Thoracic aorta (tissue), 2 donors: Measurements from ENCODE around the gene RRAS. TPM values are rescaled to one million over a fixed set of nuclear protein-coding genes. Genes with fewer than 3 reads are reported as not detected.
A peak's percentile ranks its signal among the peaks of the same experiment; 100 is the strongest.

Source experiments
- ATAC-seq: fragments of 150-250 bp; one replicate; pipeline ENCODE4 v1.8.0; 2017; ENCODE audit warnings: low read depth; ENCODE audit not compliant: insufficient number of reproducible peaks, low FRiP score
- DNase-seq: peaks from one replicate; pipeline ENCODE4 v3.0.0-alpha.2; 2020; ENCODE audit warnings: low spot score
- H3K27ac ChIP-seq, 2 donors: fragments of 200-600 bp; sonication (generic); 1 replicate in 1 of 2; 2 replicates in 1 of 2; pipeline ENCODE4 v1.5.1; 2016; ENCODE audit warnings: mild to moderate bottlenecking in 2 of 2, moderate library complexity in 2 of 2
- H3K27me3 ChIP-seq: fragments of 200-600 bp; sonication (generic); replicated peaks from 2 replicates; pipeline ENCODE4 v1.6.0; 2016; ENCODE audit warnings: mild to moderate bottlenecking; ENCODE audit not compliant: insufficient read depth
- H3K36me3 ChIP-seq: fragments of 200-600 bp; sonication (generic); one replicate; pipeline ENCODE4 v1.5.1; 2016
- H3K4me1 ChIP-seq, 2 donors: fragments of 200-600 bp; sonication (generic); 1 replicate in 1 of 2; 2 replicates in 1 of 2; pipeline versions ENCODE4 v1.5.1 to v1.6.0; 2016; ENCODE audit warnings: low read depth in 2 of 2, mild to moderate bottlenecking in 1 of 2; ENCODE audit not compliant: control insufficient read depth in 1 of 2
- H3K4me3 ChIP-seq: fragments of 200-600 bp; sonication (generic); 2 replicates; pipeline ENCODE4 v1.5.1; 2016; ENCODE audit warnings: mild to moderate bottlenecking
- H3K9me3 ChIP-seq: fragments of 200-600 bp; sonication (generic); 2 replicates; pipeline ENCODE4 v1.5.1; 2016
- total RNA-seq, 2 donors: library from RNA; depleted of rRNA; stranded (reverse); fragments of >200 nt; gene quantifications; one replicate each; pipeline versions ENCODE4 v1.1.0 to v1.2.3, GENCODE V29; 2016
- TF ChIP-seq, protein P1 (sequence below): fragments of 200-600 bp; sonication (generic); IDR thresholded peaks from one replicate; pipeline ENCODE4 v1.5.1; 2019; ENCODE audit warnings: antibody characterized with exemption

The RRAS gene
- total RNA-seq, 2 donors from 2014 or later = 82.2 to 188 TPM

DNA sequence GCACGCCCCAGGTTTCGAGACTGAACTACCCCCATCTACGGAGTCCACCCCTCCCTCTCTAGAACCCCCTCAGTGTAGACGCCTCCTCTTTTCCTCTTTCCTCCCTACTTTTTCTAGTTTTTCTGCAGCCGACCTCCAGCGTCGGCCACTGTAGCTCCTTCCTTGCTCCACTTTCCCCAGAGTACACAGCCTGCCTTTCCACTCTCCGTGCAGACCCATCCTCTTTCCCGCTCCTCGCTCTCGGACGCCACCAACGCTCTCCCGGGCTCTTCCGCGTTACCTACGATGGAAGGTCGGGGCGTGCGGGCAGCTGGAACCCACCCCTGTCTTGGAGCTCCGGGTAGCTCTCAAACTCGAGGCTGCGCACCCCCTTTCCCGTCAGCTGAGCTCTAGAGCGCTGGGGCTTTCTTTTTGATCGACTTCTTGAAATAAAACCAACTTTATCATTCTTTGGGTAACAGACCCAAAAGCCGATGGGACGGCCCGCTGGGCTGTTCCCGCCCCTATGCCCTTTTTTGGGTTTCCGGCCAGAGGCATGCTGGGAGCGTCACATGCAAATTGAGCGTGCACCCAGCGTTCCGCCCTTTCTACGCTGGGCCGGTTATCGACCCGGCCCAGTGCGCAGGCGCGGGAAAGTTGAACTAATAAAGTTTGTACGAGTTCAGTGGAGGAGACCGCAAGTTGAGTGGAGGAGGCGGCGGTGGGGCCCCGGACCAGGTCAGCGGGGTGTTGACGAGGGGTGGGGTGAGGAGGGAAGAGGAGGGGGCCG is 25.6 kb upstream of the RRAS start, which contains the start of the genes BCL2L12 and IRF3:
TSS of gene BCL2L12 (plus strand) at position 583 of the 769 bp plus-strand sequence. CDS start 760 bp downstream, outside the sequence.
TSS of gene IRF3 (minus strand) at position 507 of the 769 bp plus-strand sequence. CDS start 1,019 bp downstream, outside the sequence.
- H3K36me3 ChIP-seq = peaks cover 17% of the 10 kb centered on the region
- TF ChIP-seq, protein P1, sequence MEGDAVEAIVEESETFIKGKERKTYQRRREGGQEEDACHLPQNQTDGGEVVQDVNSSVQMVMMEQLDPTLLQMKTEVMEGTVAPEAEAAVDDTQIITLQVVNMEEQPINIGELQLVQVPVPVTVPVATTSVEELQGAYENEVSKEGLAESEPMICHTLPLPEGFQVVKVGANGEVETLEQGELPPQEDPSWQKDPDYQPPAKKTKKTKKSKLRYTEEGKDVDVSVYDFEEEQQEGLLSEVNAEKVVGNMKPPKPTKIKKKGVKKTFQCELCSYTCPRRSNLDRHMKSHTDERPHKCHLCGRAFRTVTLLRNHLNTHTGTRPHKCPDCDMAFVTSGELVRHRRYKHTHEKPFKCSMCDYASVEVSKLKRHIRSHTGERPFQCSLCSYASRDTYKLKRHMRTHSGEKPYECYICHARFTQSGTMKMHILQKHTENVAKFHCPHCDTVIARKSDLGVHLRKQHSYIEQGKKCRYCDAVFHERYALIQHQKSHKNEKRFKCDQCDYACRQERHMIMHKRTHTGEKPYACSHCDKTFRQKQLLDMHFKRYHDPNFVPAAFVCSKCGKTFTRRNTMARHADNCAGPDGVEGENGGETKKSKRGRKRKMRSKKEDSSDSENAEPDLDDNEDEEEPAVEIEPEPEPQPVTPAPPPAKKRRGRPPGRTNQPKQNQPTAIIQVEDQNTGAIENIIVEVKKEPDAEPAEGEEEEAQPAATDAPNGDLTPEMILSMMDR = no peak
- H3K27ac ChIP-seq = peak within 1 kb of the TSS; percentile 80 to 93
- peak within 1 kb of the TSS; percentile 89 for H3K4me3 ChIP-seq
- no peaks in the 10 kb centered on the region for H3K27me3 ChIP-seq
- no peaks in the 10 kb centered on the region for H3K9me3 ChIP-seq
- ATAC-seq (peak; percentile 63), DNase-seq (peak; percentile 91)
- peaks cover 10 to 18% of the 10 kb centered on the region in 2 donors for H3K4me1 ChIP-seq

DNA sequence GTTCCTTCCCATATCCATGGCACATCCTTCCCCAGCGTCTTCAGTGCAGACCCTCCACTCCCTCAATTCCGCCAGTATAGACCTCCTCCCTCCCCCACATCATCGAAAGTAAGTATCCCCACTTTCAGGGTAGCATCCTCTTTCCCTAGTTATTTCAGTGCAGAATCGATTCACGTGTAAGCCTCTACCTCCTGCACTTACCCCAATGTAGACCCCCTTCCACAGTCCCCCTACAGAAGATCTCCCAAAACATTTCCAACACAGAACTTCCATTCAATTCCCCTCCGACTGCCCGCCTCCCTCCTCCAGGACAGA is 25.1 kb upstream of the RRAS start:
- no peak for DNase-seq
- Histone ChIP-seq H3K27me3 (no peaks in the 10 kb centered on the region), H3K27ac (peak overlapping the region; percentile 80 to 93), H3K9me3 (no peaks in the 10 kb centered on the region), H3K36me3 (peaks cover 20% of the 10 kb centered on the region), H3K4me3 (peak overlapping the region; percentile 89), H3K4me1 (peaks cover 10 to 18% of the 10 kb centered on the region in 2 donors)
- TF ChIP-seq, protein P1 = no peak
- ATAC-seq = no peak

DNA sequence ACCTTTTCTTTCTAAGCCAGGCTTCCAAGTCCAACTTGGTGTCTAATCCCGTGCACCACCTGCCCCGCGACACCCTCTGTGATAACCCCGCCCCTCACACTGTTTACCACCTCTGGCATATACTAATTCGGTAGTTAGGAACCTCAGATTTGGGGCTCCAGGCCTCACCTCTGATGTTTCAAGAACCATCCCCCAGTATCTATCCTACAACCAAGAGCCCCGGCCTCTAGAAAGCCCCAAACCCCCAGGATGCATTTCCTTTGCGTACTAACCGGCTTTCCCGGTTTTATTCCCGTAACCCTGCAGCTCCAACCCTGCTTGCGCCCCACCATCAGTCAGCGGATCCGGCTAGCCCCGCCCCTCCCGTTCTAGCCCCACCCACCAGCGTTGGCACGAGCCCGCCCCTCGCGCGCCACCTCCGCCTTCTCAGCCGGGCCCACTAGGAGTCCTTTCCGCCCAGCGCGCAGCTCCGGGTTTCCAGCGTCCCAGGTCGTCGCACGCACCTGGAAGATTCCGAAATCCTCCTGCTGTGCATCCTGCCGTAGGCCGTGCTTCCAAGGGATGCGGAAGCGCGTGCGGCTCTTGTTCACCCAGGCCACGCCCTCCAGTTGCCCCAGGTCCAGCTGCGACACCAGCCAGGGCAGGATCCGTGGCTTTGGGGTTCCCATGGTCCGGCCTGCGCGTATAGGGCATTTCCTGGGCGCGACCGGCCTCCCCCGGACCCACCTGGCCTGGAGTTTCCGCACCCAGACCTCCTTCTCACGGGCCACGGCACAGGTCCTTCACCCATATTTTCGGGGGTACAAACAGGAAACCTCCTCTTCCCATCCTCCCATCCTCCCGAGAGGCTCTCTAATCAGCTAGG is 24.5 kb upstream of the RRAS start:
- H3K27me3 ChIP-seq = no peaks in the 10 kb centered on the region
- DNase-seq (peak; percentile 53), ATAC-seq (peak; percentile 39)
- TF ChIP-seq, protein P1 = peak; percentile 47
- H3K9me3 ChIP-seq = no peaks in the 10 kb centered on the region
- H3K36me3 ChIP-seq = peaks cover 23% of the 10 kb centered on the region
- peaks cover 10 to 18% of the 10 kb centered on the region in 2 donors for H3K4me1 ChIP-seq
- H3K27ac ChIP-seq = peak overlapping the region; percentile 80 to 93
- peak overlapping the region; percentile 89 for H3K4me3 ChIP-seq

DNA sequence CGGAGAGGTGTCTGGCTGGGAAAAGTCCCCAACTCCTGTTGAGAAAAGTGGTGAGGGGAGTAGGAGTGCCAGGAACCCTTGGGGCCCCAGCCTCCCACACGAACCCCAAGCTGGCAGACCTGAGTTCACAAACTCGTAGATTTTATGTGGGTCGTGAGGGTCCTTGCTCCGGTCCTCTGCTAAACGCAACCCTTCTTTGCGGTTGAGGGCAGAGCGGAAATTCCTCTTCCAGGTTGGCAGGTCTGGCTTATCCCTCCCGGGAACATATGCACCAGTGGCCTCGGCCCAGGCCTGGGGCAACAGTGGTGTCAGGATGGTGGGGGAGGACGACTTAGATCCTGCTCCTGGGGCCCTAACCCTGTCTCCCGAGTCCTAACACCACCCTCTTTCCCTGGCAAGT is 23.3 kb upstream of the RRAS start:
- Histone ChIP-seq H3K36me3 (peaks cover 33% of the 10 kb centered on the region), H3K27ac (no peak overlapping the region), H3K27me3 (no peaks in the 10 kb centered on the region), H3K4me3 (no peak overlapping the region), H3K4me1 (peaks cover 10 to 18% of the 10 kb centered on the region in 2 donors), H3K9me3 (no peaks in the 10 kb centered on the region)
- no peak for DNase-seq
- TF ChIP-seq, protein P1 = no peak
- ATAC-seq = no peak

DNA sequence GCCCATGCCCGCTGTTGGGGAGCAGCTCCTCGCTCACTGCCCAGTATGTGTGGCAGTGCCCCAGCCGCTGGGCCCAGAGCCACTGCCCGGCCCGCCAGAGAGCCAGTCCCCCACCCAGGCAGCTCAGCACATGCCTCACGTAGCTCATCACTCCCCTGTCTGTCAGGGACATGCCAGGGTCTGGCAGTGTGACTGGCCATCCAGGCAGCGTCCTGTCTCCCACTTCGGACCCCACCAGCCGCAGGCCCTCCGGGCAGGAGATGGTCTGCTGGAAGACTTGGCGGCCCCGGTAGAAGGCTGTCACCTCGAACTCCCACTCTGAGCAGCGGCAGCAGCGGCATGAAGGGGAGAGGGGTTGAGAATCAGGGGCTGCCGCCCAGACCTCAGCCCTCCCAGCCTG is 22.1 kb upstream of the RRAS start:
- ATAC-seq (no peak), DNase-seq (no peak)
- Histone ChIP-seq H3K4me1 (peaks cover 10 to 18% of the 10 kb centered on the region in 2 donors), H3K27me3 (no peaks in the 10 kb centered on the region), H3K27ac (no peak overlapping the region), H3K4me3 (no peak overlapping the region), H3K9me3 (no peaks in the 10 kb centered on the region), H3K36me3 (peaks cover 44% of the 10 kb centered on the region)
- TF ChIP-seq, protein P1 = no peak
